PC-3 (cell line): ENCODE results near the gene DPH1.

Experiments
- EZH2 ChIP-seq: fragments of 300-600 bp; sonication (generic); IDR thresholded peaks from one replicate; pipeline ENCODE4 v1.6.1; 2017; ENCODE audit warnings: antibody characterized with exemption, mild to moderate bottlenecking, low read length; ENCODE audit not compliant: unreplicated experiment
- TF ChIP-seq, protein P1 (sequence below): fragments of 300-600 bp; sonication (generic); conservative IDR thresholded peaks from 2 replicates; pipeline ENCODE4 v1.5.1; 2017; ENCODE audit warnings: antibody characterized with exemption, low read depth, mild to moderate bottlenecking, low read length

DNA sequence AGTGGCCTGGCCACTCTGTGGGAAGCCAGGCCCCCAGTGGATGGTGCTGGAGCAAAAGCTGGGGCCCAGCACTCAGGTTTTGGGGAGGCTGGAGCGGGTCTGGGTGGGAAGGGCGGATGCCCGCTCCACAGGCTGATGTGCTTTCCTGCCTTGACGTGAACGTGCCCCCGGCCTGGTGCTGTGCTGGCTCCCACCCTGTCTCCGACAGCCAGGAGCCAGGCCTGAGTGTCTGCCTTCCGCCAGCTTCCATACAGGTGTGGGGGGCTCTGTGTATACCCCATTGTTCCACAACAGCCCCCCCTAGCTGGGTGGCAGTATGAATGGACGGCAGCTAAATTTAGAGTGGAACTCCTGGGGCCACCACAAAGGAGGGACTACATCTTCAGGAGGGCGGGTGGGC is 45.0 kb downstream of the DPH1 start:
- no peak for TF ChIP-seq EZH2
- TF ChIP-seq, protein P1, sequence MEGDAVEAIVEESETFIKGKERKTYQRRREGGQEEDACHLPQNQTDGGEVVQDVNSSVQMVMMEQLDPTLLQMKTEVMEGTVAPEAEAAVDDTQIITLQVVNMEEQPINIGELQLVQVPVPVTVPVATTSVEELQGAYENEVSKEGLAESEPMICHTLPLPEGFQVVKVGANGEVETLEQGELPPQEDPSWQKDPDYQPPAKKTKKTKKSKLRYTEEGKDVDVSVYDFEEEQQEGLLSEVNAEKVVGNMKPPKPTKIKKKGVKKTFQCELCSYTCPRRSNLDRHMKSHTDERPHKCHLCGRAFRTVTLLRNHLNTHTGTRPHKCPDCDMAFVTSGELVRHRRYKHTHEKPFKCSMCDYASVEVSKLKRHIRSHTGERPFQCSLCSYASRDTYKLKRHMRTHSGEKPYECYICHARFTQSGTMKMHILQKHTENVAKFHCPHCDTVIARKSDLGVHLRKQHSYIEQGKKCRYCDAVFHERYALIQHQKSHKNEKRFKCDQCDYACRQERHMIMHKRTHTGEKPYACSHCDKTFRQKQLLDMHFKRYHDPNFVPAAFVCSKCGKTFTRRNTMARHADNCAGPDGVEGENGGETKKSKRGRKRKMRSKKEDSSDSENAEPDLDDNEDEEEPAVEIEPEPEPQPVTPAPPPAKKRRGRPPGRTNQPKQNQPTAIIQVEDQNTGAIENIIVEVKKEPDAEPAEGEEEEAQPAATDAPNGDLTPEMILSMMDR = no peak
